Fibroblast of mammary gland (primary cell): Measurements from ENCODE around the gene MYH9.

Source experiments
- DNase-seq: peaks from one replicate; pipeline ENCODE4 v3.0.0-alpha.2; 2010; ENCODE audit warnings: low read depth
- H3K4me3 ChIP-seq: 2 replicates; pipeline ENCODE4 v1.5.1; 2011; ENCODE audit warnings: low read depth, mild to moderate bottlenecking, low read length, moderate library complexity; ENCODE audit not compliant: control insufficient read depth
- CTCF ChIP-seq: conservative IDR thresholded peaks from 2 replicates; pipeline ENCODE4 v1.5.1; 2011; ENCODE audit warnings: low read depth, low read length, inconsistent platforms; ENCODE audit not compliant: control insufficient read depth, insufficient read depth

MYH9 gene

DNA sequence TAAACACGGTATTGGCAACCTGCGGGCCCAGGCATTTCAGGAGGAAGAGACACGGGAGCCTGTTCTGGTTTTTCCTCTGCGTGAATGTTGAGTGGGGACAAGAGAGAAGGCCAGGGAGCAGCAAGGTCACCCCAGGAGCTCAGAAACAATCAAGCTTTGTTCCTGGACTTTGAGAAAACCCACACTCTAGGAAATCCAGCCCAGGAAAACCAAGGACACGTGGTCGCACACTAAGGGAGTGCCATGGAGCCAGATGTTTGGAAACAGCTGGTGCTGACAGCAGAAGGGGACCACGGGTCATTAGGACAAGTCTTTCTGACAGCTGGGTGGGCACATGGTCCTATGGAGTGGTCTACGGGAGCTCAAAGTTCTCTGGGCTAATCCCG, 44.1 kb downstream of the MYH9 start:
- DNase-seq, result no peak
- no peak overlapping the region for H3K4me3 ChIP-seq
- TF ChIP-seq CTCF, result no peak

- no peak for TF ChIP-seq CTCF
- H3K4me3 ChIP-seq, result no peak overlapping the region
- DNase-seq, result no peak
These were observed 44.6 kb downstream of the MYH9 start for GRCh38 chr22:36343070-36343719.

DNA sequence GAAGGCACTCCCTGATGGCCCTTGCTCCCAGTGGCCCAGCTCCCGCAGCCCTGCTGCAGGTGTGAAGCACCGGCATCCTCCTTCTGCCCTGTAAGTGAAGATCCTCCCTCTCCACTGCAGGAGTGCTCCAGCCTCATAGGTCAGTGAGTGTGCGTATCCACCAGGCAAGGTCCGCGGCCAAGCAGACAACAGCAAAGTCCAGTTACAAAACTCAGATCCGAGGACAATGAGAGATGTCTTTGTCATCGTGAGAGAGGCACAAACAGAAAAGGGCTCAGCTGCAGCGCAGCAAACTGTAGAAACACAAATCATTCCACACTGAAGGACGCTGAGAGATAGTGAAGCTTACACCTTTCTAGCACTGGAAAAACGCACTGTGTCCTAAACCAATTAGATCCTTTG, 46.1 kb downstream of the MYH9 start:
- DNase-seq, result no peak
- no peak overlapping the region for H3K4me3 ChIP-seq
- no peak for TF ChIP-seq CTCF

GRCh38 chr22:36340621-36341020, 47.1 kb downstream of the MYH9 start:
- no peak for DNase-seq
- no peak for TF ChIP-seq CTCF
- no peak overlapping the region for H3K4me3 ChIP-seq

- peak; percentile 95 for DNase-seq
- TF ChIP-seq CTCF, result no peak
- no peak overlapping the region for H3K4me3 ChIP-seq
These were observed 48.3 kb downstream of the MYH9 start for GRCh38 chr22:36339171-36340065.

DNA sequence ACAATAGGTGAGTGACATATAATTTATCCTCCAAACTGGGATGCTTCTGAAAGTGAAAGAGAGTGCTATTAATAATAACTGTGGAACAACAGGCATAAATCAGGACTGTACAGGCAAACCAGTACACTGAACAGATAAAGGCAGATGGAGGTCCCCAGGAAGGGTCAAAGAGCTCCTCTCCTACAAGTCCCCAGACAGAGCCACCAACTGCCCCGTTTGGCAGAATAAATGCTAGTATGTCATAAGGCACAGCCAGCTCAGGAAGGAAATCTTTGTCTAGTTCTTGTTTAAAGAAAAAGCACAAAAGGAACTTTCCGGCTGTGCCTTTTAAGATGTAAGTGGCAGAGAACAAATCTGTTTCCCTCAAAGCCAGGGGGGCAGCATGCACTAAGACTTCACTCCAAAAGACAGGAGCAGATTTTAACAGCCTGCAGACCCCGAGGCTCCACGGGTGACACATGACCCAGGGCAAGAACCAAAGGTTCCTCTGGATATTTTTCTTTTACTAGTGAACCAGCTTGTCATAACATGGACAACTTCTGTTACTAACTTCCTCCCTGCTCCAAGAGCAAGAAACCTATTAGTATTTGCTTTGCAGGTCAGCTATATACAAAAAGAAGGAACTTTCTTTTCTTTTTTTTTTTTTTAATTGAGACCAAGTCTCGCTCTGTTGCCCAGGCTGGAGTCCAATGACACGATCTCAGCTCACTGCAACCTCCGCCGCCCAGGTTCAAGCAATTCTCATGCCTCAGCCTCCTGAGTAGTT, 50.2 kb downstream of the MYH9 start:
- TF ChIP-seq CTCF, result no peak
- no peak for DNase-seq
- no peak overlapping the region for H3K4me3 ChIP-seq
